H9 (cell line): Measurements from ENCODE around the gene PXDN. TPM values are rescaled to one million over a fixed set of nuclear protein-coding genes. Genes with fewer than 3 reads are reported as not detected.

Experiments
- DNase-seq: peaks from one replicate; pipeline ENCODE4 v3.0.0-alpha.2; 2017
- H2AFZ ChIP-seq: one replicate; pipeline ENCODE4 v1.6.1; 2013; ENCODE audit warnings: mild to moderate bottlenecking, low read length, control low read depth, moderate library complexity
- H2AK5ac ChIP-seq: 2 replicates; pipeline ENCODE4 v1.6.1; 2013; ENCODE audit warnings: low read length, control low read depth, mixed read lengths; ENCODE audit not compliant: insufficient read length
- H2BK120ac ChIP-seq: one replicate; pipeline ENCODE4 v1.6.1; 2013; ENCODE audit warnings: low read depth, mild to moderate bottlenecking, low read length, control low read depth, inconsistent platforms; ENCODE audit not compliant: poor library complexity, severe bottlenecking
- H2BK12ac ChIP-seq: 2 replicates; pipeline ENCODE4 v1.6.1; 2013; ENCODE audit warnings: low read length, control low read depth, mixed read lengths, low read depth; ENCODE audit not compliant: insufficient read length
- H2BK15ac ChIP-seq: 2 replicates; pipeline ENCODE4 v1.6.1; 2013; ENCODE audit warnings: low read depth, low read length, control low read depth
- H2BK20ac ChIP-seq: one replicate; pipeline ENCODE4 v1.6.1; 2013; ENCODE audit warnings: low read depth, mild to moderate bottlenecking, low read length, control low read depth, inconsistent platforms; ENCODE audit not compliant: poor library complexity, severe bottlenecking
- H2BK5ac ChIP-seq: 2 replicates; pipeline ENCODE4 v1.6.1; 2013; ENCODE audit warnings: low read length, control low read depth, mixed read lengths; ENCODE audit not compliant: insufficient read length
- H3K14ac ChIP-seq: 2 replicates; pipeline ENCODE4 v1.6.1; 2013; ENCODE audit warnings: low read length, control low read depth; ENCODE audit not compliant: insufficient read depth
- H3K18ac ChIP-seq: 2 replicates; pipeline ENCODE4 v1.6.1; 2013; ENCODE audit warnings: low read depth, mild to moderate bottlenecking, mixed read lengths, low read length, control low read depth; ENCODE audit not compliant: insufficient read length
- H3K23ac ChIP-seq: 2 replicates; pipeline ENCODE4 v1.6.1; 2013; ENCODE audit warnings: low read length, control low read depth, mixed read lengths, low read depth; ENCODE audit not compliant: insufficient read length
- H3K23me2 ChIP-seq: 2 replicates; pipeline ENCODE4 v1.6.1; 2013; ENCODE audit warnings: low read depth, mild to moderate bottlenecking, mixed read lengths, low read length, control low read depth; ENCODE audit not compliant: insufficient read length, poor library complexity, severe bottlenecking
- H3K27ac ChIP-seq: 2 replicates; pipeline ENCODE4 v1.5.1; 2013; ENCODE audit warnings: low read length, control low read depth, mixed read lengths, low read depth; ENCODE audit not compliant: insufficient read length
- H3K27me3 ChIP-seq: 2 replicates; pipeline ENCODE4 v1.6.1; 2013; ENCODE audit warnings: low read length, control low read depth, inconsistent platforms; ENCODE audit not compliant: insufficient read depth
- H3K4ac ChIP-seq: 2 replicates; pipeline ENCODE4 v1.6.1; 2013; ENCODE audit warnings: low read depth, mild to moderate bottlenecking, control low read depth, inconsistent platforms, low read length, moderate library complexity
- H3K4me1 ChIP-seq: 2 replicates; pipeline ENCODE4 v1.6.1; 2013; ENCODE audit warnings: low read length, control low read depth, inconsistent platforms; ENCODE audit not compliant: insufficient read depth
- H3K4me2 ChIP-seq: 2 replicates; pipeline ENCODE4 v1.6.1; 2013; ENCODE audit warnings: low read length, control low read depth, mixed read lengths; ENCODE audit not compliant: insufficient read length, insufficient read depth
- H3K56ac ChIP-seq: 2 replicates; pipeline ENCODE4 v1.6.1; 2013; ENCODE audit warnings: low read depth, mild to moderate bottlenecking, mixed read lengths, low read length, control low read depth; ENCODE audit not compliant: insufficient read length
- H3K79me1 ChIP-seq: 2 replicates; pipeline ENCODE4 v1.6.1; 2013; ENCODE audit warnings: low read depth, mild to moderate bottlenecking, moderate library complexity, low read length, control low read depth, inconsistent platforms; ENCODE audit not compliant: insufficient read depth, poor library complexity, severe bottlenecking
- H3K79me2 ChIP-seq: 2 replicates; pipeline ENCODE4 v1.6.1; 2013; ENCODE audit warnings: low read length, control low read depth, inconsistent platforms; ENCODE audit not compliant: insufficient read depth
- H3K9ac ChIP-seq: 2 replicates; pipeline ENCODE4 v1.6.1; 2013; ENCODE audit warnings: low read length, control low read depth, mixed read lengths; ENCODE audit not compliant: insufficient read length; ENCODE audit errors: extremely low read depth
- H3K9me3 ChIP-seq: one replicate; pipeline ENCODE4 v1.6.1; 2013; ENCODE audit warnings: low read depth, low read length, inconsistent platforms; ENCODE audit not compliant: control insufficient read depth
- H3T11ph ChIP-seq: one replicate; pipeline ENCODE4 v1.6.1; 2013; ENCODE audit warnings: mild to moderate bottlenecking, low read length, control low read depth, inconsistent platforms
- H4K20me1 ChIP-seq: one replicate; pipeline ENCODE4 v1.6.1; 2013; ENCODE audit not compliant: control insufficient read depth, insufficient read length, insufficient read depth
- H4K5ac ChIP-seq: 2 replicates; pipeline ENCODE4 v1.6.1; 2013; ENCODE audit warnings: low read depth, mild to moderate bottlenecking, mixed read lengths, low read length, control low read depth; ENCODE audit not compliant: insufficient read length
- H4K8ac ChIP-seq: replicated peaks from 2 replicates; pipeline ENCODE4 v1.6.1; 2013; ENCODE audit warnings: low read length, control low read depth, mixed read lengths, low read depth; ENCODE audit not compliant: insufficient read length
- H4K91ac ChIP-seq: 2 replicates; pipeline ENCODE4 v1.6.1; 2013; ENCODE audit warnings: low read depth, mild to moderate bottlenecking, moderate library complexity, mixed read lengths, low read length, control low read depth; ENCODE audit not compliant: insufficient read length
- H3K27ac Mint-ChIP-seq, 3 experiments: 2 replicates in 2 of 3; 3 replicates in 1 of 3; pipeline ENCODE4 v1.8.0; 2020 to 2021; ENCODE audit warnings: mixed read lengths in 3 of 3, mild to moderate bottlenecking in 1 of 3, moderate library complexity in 1 of 3
- H3K27me3 Mint-ChIP-seq: 2 replicates; pipeline ENCODE4 v1.8.0; 2021; ENCODE audit warnings: low read depth, mild to moderate bottlenecking, moderate library complexity, mixed read lengths
- H3K36me3 Mint-ChIP-seq, 3 experiments: 2 replicates in 2 of 3; 3 replicates in 1 of 3; pipeline ENCODE4 v1.8.0; 2020 to 2021; ENCODE audit warnings: low read depth in 3 of 3, mixed read lengths in 3 of 3; ENCODE audit not compliant: insufficient read depth in 1 of 3
- H3K4me1 Mint-ChIP-seq, 2 experiments: 2 replicates each; pipeline ENCODE4 v1.8.0; 2020; ENCODE audit warnings: mixed read lengths in 2 of 2
- H3K4me3 Mint-ChIP-seq, 2 experiments: 2 replicates in 1 of 2; 3 replicates in 1 of 2; pipeline ENCODE4 v1.8.0; 2020 to 2021; ENCODE audit warnings: mild to moderate bottlenecking in 2 of 2, mixed read lengths in 2 of 2, moderate library complexity in 1 of 2
- H3K9me3 Mint-ChIP-seq, 2 experiments: 2 replicates in 1 of 2; 3 replicates in 1 of 2; pipeline ENCODE4 v1.8.0; 2020; ENCODE audit warnings: mild to moderate bottlenecking in 2 of 2, mixed read lengths in 2 of 2, moderate library complexity in 1 of 2
- WGBS: extraction: QIAGEN DNeasy Blood & Tissue Kit; methylation state at CpG from one replicate; pipeline ENCODE4 v1.1.7; 2013; ENCODE audit warnings: missing lambda C conversion rate, low lambda C conversion rate, mixed read lengths; ENCODE audit not compliant: insufficient read length; ENCODE audit errors: extremely low coverage; 5-methylcytosine and 5-hydroxymethylcytosine counted together
- total RNA-seq: library from RNA; stranded (reverse); gene quantifications from 2 replicates; pipeline ENCODE4 v1.2.1, GENCODE V29; 2021
- TF ChIP-seq, protein P1 (sequence below): fragments of 200-600 bp; sonication (generic); conservative IDR thresholded peaks from 3 replicates; pipeline ENCODE4 v1.8.0; 2021; ENCODE audit warnings: antibody characterized with exemption, mild to moderate bottlenecking

The PXDN gene
- total RNA-seq, 1 experiment from 2014 or later, result 146 TPM

DNA sequence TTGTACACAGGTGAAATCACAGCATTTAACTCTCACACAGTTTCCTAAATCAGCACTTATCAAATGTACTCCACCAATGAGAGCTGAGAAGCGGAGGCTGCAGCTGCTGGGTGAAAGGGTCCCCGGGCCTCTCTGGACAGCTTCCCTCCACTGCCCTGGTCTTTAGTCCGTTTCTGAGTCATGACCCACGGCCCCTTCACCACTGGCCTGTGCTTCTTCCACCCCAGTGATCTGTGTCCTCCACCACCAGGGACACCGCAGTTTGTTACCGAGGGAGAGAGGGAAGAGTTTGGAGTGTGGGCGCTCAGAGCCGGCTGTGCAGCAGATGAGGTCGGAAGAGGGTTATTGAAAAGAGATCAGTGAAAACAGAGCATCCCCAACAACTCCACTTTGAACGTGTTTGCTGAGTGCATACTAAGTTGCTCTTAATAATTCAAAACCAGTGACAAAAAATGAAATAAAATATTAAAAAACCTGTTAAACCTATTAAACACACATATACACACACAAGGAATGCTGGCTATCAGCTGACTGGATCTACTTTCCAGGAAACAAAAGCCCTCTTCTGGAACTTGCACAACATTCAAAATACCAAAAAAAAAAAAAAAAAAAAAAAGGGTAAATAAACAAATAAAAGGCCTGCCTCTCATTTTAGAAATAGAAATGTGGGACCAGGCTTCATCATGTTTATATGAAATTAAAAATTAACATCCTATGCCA, 54.1 kb downstream of the PXDN start:
- Mint-ChIP-seq H3K36me3 (peaks cover 4 to 55% (median 28%) of the 10 kb centered on the region in 3 experiments; a peak in 6 of 7 replicates), H3K27me3 (no peaks in the 10 kb centered on the region), H3K27ac (peak overlapping the region in 1 of 3 experiments; percentile 65; a peak in 1 of 7 replicates), H3K9me3 (no peaks in the 10 kb centered on the region), H3K4me1 (peaks cover 11 to 21% of the 10 kb centered on the region in 2 experiments), H3K4me3 (no peak overlapping the region)
- Histone ChIP-seq H3K27ac (no peak overlapping the region), H2BK5ac (no peak overlapping the region), H3K18ac (no peak overlapping the region), H3K79me1 (no peaks in the 10 kb centered on the region), H3K9ac (no peak overlapping the region), H2BK12ac (no peak overlapping the region), H3K9me3 (no peaks in the 10 kb centered on the region), H2BK120ac (no peak overlapping the region), H2AFZ (no peak overlapping the region), H3T11ph (no peak overlapping the region), H3K14ac (no peak overlapping the region), H2BK20ac (no peak overlapping the region), H4K91ac (no peak overlapping the region), H2AK5ac (no peak overlapping the region), H3K23me2 (no peaks in the 10 kb centered on the region), H2BK15ac (no peak overlapping the region), H4K8ac (no peak overlapping the region), H3K79me2 (no peaks in the 10 kb centered on the region), H3K4me2 (no peak overlapping the region), H3K23ac (no peak overlapping the region), H3K27me3 (no peaks in the 10 kb centered on the region), H4K20me1 (peaks cover 2% of the 10 kb centered on the region), H3K4ac (no peak overlapping the region), H4K5ac (no peak overlapping the region), H3K4me1 (peaks cover 4% of the 10 kb centered on the region; the same call in 1 of the 2 replicates), H3K56ac (no peak overlapping the region)
- TF ChIP-seq, protein P1, sequence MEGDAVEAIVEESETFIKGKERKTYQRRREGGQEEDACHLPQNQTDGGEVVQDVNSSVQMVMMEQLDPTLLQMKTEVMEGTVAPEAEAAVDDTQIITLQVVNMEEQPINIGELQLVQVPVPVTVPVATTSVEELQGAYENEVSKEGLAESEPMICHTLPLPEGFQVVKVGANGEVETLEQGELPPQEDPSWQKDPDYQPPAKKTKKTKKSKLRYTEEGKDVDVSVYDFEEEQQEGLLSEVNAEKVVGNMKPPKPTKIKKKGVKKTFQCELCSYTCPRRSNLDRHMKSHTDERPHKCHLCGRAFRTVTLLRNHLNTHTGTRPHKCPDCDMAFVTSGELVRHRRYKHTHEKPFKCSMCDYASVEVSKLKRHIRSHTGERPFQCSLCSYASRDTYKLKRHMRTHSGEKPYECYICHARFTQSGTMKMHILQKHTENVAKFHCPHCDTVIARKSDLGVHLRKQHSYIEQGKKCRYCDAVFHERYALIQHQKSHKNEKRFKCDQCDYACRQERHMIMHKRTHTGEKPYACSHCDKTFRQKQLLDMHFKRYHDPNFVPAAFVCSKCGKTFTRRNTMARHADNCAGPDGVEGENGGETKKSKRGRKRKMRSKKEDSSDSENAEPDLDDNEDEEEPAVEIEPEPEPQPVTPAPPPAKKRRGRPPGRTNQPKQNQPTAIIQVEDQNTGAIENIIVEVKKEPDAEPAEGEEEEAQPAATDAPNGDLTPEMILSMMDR, result no peak
- no peak for DNase-seq
- no CpG with 5 or more reads among the region's 10 CpGs for WGBS
